GM12872 (cell line): ENCODE data around the gene SH2D6.

Experiments
- TF ChIP-seq, protein P1 (sequence below): IDR thresholded peaks from 3 replicates; pipeline ENCODE4 v1.5.1; 2011; ENCODE audit warnings: low read depth, mild to moderate bottlenecking, low read length, moderate library complexity; ENCODE audit not compliant: insufficient read depth

The SH2D6 gene

DNA sequence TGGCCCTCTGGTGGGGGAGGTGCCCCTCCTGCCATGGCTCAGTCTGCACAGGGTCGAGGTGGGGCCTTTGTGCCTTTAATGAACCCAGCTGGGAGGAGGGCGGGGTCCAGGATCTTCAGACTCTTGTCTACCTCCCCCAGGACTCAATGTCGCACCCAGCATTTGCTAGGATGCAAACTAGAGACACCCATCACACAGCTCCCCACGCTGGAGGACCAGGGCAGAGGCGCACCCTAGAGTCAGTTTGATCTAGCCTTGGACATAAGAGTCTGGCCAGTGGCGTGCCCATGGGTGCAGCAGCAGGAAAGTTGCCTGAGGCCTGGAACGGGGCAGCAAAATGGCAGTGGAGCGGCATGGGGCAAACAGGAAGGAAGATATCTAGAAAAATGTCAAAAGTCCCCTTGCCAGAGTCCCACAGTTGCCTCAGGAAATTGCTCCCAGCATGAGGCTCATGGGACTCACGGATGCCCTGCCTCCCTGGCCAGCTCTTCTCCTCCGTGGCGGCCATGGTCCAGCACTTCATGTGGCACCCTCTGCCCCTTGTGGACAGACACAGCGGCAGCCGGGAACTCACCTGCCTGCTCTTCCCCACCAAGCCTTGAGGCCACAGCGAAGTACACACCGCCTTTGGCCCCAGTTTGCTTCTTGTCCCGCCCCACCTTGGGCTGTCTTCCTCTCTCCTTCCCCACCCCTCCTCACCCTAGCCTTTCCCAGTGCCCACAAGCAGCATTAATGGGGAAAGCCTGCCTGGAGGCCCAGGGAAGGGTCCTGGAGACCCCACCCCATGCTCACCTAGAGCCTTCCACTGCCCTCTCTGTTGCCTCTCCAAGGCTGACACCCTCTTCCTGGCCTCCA, 17.7 kb downstream of the SH2D6 start:
- TF ChIP-seq, protein P1, sequence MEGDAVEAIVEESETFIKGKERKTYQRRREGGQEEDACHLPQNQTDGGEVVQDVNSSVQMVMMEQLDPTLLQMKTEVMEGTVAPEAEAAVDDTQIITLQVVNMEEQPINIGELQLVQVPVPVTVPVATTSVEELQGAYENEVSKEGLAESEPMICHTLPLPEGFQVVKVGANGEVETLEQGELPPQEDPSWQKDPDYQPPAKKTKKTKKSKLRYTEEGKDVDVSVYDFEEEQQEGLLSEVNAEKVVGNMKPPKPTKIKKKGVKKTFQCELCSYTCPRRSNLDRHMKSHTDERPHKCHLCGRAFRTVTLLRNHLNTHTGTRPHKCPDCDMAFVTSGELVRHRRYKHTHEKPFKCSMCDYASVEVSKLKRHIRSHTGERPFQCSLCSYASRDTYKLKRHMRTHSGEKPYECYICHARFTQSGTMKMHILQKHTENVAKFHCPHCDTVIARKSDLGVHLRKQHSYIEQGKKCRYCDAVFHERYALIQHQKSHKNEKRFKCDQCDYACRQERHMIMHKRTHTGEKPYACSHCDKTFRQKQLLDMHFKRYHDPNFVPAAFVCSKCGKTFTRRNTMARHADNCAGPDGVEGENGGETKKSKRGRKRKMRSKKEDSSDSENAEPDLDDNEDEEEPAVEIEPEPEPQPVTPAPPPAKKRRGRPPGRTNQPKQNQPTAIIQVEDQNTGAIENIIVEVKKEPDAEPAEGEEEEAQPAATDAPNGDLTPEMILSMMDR: no peak

GRCh38 chr2:85436836-85437487, 18.4 kb downstream of the SH2D6 start:
- TF ChIP-seq, protein P1: no peak

GRCh38 chr2:85437488-85438200, 19.1 kb downstream of the SH2D6 start:
- TF ChIP-seq, protein P1: no peak

DNA sequence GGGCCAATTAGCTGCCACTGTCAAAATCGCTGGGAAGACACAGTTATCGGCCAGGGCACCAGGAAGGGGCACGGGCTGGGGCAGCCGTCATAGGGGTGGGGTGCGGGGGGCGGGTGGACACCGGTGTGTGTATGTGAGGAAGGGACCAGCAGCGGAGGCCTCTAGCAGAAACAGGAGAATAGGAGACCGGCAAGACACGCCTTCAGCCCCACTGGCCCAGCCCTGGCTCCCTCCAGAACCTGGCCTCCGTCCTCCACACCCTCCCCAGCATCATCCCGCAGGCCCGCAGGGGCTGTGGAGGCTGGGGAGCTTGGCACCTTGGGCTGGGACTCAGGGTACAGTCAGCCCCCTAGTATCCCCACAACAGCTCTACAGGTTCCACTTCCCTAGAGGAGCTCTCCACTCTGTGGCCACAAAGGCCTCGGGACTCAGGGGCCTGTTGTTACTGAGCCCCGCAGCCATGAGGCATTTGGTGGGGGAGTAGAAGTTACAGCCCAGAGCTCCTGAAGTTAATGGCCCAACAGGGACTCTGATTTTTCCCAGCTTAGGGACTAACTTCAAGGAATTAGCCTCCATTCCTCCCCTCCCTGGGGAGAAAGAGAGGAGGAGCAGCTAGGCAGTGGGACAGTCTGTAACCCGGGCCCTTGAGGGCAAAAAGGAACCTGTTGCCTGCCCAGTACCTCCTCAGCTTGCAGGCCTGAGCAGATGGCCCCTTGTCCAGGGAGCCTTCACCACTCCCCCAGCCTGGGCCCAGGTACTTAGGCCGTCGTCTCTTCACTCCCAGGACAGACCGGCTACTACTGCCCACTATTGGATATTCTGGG, 19.9 kb downstream of the SH2D6 start:
- TF ChIP-seq, protein P1: no peak

DNA sequence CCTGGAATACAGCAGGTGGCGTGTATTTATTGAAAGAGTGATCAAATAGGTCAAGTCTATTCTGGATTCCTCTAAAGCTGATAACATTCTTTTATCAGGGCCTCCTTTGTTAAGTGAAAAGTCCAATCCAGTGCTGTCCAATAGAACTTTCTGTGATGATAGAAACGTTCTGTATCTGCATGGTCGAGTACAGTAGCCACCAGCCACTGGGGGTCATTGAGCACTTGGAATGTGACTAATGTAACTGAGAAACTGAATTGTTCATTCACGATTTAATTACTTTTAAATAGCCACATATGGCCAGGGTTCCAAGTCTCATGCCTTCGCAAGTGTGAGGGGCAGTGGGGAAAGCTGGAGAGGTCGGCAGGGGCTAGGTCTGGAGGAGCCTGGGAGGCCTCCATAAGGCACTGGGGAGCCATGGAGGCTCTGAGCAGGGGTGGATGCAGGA, 20.5 kb downstream of the SH2D6 start:
- TF ChIP-seq, protein P1: no peak

DNA sequence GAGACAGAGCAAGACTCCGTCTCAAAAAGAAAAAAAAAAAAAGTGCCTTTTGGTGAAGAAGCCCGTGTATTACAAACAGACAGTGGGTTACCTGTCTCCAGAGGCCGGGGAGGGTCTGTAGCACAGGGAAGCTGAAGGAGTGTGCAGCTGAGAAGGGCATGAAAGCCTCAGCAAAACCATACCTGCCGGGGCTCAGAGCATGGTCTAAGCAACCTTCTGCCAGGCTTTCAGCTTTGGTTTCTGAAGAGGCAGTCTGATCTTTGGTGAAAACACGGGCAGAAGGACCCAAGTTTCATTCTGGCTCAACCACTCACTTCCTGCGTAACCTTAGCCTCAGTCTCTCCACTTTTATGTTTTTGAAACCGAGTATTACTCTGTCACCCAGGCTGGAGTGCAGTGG, 21.5 kb downstream of the SH2D6 start:
- TF ChIP-seq, protein P1: no peak
